Loucy (cell line): ENCODE results near the gene SYT2.

Experiments used
- H2AFZ ChIP-seq: fragments of 200-600 bp; sonication (generic); 2 replicates; pipeline ENCODE4 v1.6.0; 2016; ENCODE audit warnings: antibody characterized with exemption, mild to moderate bottlenecking, low read length, moderate library complexity
- H3F3A ChIP-seq: fragments of 200-600 bp; 2 replicates; pipeline ENCODE4 v1.6.0; 2016; ENCODE audit warnings: antibody characterized with exemption, low read depth, mild to moderate bottlenecking
- H3K27me3 ChIP-seq: fragments of 200-600 bp; sonication (generic); 2 replicates; pipeline ENCODE4 v1.6.1; 2014; ENCODE audit warnings: low read length, mild to moderate bottlenecking; ENCODE audit not compliant: insufficient read depth, poor library complexity, severe bottlenecking
- H3K36me3 ChIP-seq: fragments of 200-600 bp; sonication (generic); 2 replicates; pipeline ENCODE4 v1.6.1; 2016; ENCODE audit warnings: low read length; ENCODE audit not compliant: insufficient read depth
- H3K4me1 ChIP-seq: fragments of 200-600 bp; sonication (generic); 2 replicates; pipeline ENCODE4 v1.5.1; 2014; ENCODE audit warnings: low read length, mild to moderate bottlenecking; ENCODE audit not compliant: insufficient read depth, poor library complexity, severe bottlenecking
- H3K4me2 ChIP-seq: fragments of 200-600 bp; sonication (generic); 2 replicates; pipeline ENCODE4 v1.6.0; 2014; ENCODE audit warnings: antibody characterized with exemption, low read length, low read depth, mild to moderate bottlenecking; ENCODE audit not compliant: poor library complexity, severe bottlenecking
- H3K4me3 ChIP-seq: fragments of 200-600 bp; sonication (generic); 2 replicates; pipeline ENCODE4 v1.5.1; 2014; ENCODE audit warnings: low read length, mild to moderate bottlenecking, mixed read lengths; ENCODE audit not compliant: poor library complexity, severe bottlenecking
- H3K79me2 ChIP-seq: fragments of 200-600 bp; sonication (generic); 2 replicates; pipeline ENCODE4 v1.6.1; 2014; ENCODE audit warnings: low read length; ENCODE audit not compliant: insufficient read depth
- H3K9ac ChIP-seq: fragments of 200-600 bp; sonication (generic); 2 replicates; pipeline ENCODE4 v1.6.0; 2014; ENCODE audit warnings: mild to moderate bottlenecking, low read depth, low read length, moderate library complexity; ENCODE audit not compliant: poor library complexity, severe bottlenecking
- H3K9me2 ChIP-seq: fragments of 200-600 bp; sonication (generic); replicated peaks from 2 replicates; pipeline ENCODE4 v1.6.1; 2016; ENCODE audit warnings: low read depth, low read length, mixed read lengths
- H3K9me3 ChIP-seq: fragments of 200-600 bp; sonication (generic); 2 replicates; pipeline ENCODE4 v1.6.1; 2014; ENCODE audit warnings: mild to moderate bottlenecking, antibody characterized with exemption, low read length, low read depth; ENCODE audit not compliant: insufficient read depth
- H4K20me1 ChIP-seq: fragments of 200-600 bp; sonication (generic); 2 replicates; pipeline ENCODE4 v1.6.0; 2014; ENCODE audit warnings: antibody characterized with exemption, low read length, mild to moderate bottlenecking; ENCODE audit not compliant: insufficient read depth, poor library complexity, severe bottlenecking
- CTCF ChIP-seq: fragments of 200-600 bp; sonication (generic); conservative IDR thresholded peaks from 2 replicates; pipeline ENCODE4 v1.5.1; 2014; ENCODE audit warnings: mild to moderate bottlenecking, antibody characterized with exemption, low read length
- EZH2phosphoT487 ChIP-seq: fragments of 200-600 bp; IDR thresholded peaks from 2 replicates; pipeline ENCODE4 v1.6.1; 2018; ENCODE audit warnings: antibody characterized with exemption, mild to moderate bottlenecking, moderate library complexity, borderline replicate concordance

The SYT2 gene

DNA sequence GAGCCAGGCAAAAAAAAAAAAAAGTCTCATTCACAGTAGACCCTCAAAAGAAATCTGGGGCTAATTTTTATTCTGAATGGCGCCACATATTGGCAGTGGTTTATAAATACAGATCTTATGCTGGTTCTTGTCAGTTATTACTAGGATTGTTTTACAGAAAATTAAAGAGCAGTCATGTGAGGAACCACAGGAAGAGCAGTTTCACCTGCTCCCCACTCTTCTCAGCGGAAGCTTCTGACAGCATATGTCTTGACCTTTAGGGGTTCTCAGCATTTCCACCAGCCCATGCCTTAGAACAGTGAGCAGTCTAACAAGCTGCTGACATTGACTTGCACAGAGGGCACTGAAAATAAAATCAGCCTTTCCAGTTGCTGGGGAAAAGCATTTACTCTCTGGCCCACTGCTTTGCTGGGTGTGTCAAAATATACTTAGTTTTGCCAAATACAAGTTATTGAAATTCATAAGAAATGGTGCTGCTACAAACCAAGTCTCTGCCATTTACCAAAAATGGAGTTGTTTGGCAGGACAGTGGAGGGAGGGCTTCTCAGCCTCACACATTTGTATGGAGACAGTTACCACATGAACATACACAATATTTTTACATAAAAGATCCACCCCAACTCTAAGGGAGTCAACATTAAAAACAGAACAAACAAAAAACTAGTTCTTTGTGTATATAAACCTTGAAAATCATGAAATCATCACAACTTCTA is 144.2 kb downstream of the SYT2 start:
- Histone ChIP-seq H3K27me3 (no peaks in the 10 kb centered on the region), H3K9me2 (no peaks in the 10 kb centered on the region), H3K9ac (no peak overlapping the region), H3K4me3 (no peak overlapping the region), H3K79me2 (no peaks in the 10 kb centered on the region), H3K36me3 (peaks cover 9% of the 10 kb centered on the region; the same call in 1 of the 2 replicates), H3K4me2 (peak overlapping the region; percentile 7), H2AFZ (no peak overlapping the region), H3K9me3 (no peaks in the 10 kb centered on the region), H3K4me1 (peaks cover 15% of the 10 kb centered on the region), H3F3A (no peaks in the 10 kb centered on the region), H4K20me1 (no peaks in the 10 kb centered on the region)
- no peak for TF ChIP-seq EZH2phosphoT487
- peak; percentile 56 for TF ChIP-seq CTCF

DNA sequence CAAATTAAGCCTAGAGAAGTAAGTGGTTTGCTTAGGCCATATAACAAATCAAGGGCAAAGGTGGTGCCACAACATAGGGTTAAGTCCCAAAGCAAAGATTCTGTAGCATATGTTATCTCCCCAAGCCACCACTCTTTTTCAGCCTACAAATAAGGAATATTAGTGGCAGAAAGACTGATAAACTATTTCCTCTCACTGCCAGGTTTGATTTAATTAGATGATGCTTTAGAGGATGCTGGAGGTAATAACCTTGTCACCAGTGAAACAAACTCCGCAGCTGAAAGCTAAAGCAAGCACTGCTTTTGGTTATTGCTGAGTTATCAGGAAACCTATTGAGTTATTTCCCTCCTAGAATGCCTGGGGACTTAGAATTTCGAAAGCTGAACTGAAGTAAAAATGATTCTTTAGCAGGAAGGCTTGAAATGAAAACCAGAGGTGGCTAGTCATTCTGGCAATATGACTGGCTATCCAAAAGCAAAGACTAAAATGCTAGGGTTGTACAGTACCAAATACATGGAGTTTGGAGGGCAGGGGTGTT is 145.2 kb downstream of the SYT2 start:
- Histone ChIP-seq H4K20me1 (no peaks in the 10 kb centered on the region), H3K79me2 (no peaks in the 10 kb centered on the region)
- TF ChIP-seq EZH2phosphoT487 (no peak), CTCF (no peak)

GRCh38 chr1:202563818-202564217 is 146.4 kb downstream of the SYT2 start:
- H3K4me2 ChIP-seq: no peak overlapping the region
- H3K9ac ChIP-seq: no peak overlapping the region
- H4K20me1 ChIP-seq: no peaks in the 10 kb centered on the region
- H3K4me3 ChIP-seq: no peak overlapping the region
- no peaks in the 10 kb centered on the region for H3K9me3 ChIP-seq
- no peaks in the 10 kb centered on the region for H3K9me2 ChIP-seq
- no peak overlapping the region for H2AFZ ChIP-seq
- peaks cover 9% of the 10 kb centered on the region; the same call in 1 of the 2 replicates for H3K36me3 ChIP-seq
- no peaks in the 10 kb centered on the region for H3K79me2 ChIP-seq
- no peaks in the 10 kb centered on the region for H3K27me3 ChIP-seq
- H3F3A ChIP-seq: no peaks in the 10 kb centered on the region
- H3K4me1 ChIP-seq: peaks cover 15% of the 10 kb centered on the region
- TF ChIP-seq CTCF (no peak), EZH2phosphoT487 (no peak)

More for the DNA sequence above, 145.2 kb downstream of the SYT2 start:
- no peak overlapping the region for H3K4me2 ChIP-seq
- peaks cover 15% of the 10 kb centered on the region for H3K4me1 ChIP-seq
- H3K9me2 ChIP-seq: no peaks in the 10 kb centered on the region
- no peaks in the 10 kb centered on the region for H3K27me3 ChIP-seq
- H3K36me3 ChIP-seq: peaks cover 9% of the 10 kb centered on the region; the same call in 1 of the 2 replicates
- H3F3A ChIP-seq: no peaks in the 10 kb centered on the region
- no peak overlapping the region for H3K4me3 ChIP-seq
- no peak overlapping the region for H3K9ac ChIP-seq
- no peak overlapping the region for H2AFZ ChIP-seq
- no peaks in the 10 kb centered on the region for H3K9me3 ChIP-seq
